Measurements from ENCODE around the gene NAPG.

NAPG gene

DNA sequence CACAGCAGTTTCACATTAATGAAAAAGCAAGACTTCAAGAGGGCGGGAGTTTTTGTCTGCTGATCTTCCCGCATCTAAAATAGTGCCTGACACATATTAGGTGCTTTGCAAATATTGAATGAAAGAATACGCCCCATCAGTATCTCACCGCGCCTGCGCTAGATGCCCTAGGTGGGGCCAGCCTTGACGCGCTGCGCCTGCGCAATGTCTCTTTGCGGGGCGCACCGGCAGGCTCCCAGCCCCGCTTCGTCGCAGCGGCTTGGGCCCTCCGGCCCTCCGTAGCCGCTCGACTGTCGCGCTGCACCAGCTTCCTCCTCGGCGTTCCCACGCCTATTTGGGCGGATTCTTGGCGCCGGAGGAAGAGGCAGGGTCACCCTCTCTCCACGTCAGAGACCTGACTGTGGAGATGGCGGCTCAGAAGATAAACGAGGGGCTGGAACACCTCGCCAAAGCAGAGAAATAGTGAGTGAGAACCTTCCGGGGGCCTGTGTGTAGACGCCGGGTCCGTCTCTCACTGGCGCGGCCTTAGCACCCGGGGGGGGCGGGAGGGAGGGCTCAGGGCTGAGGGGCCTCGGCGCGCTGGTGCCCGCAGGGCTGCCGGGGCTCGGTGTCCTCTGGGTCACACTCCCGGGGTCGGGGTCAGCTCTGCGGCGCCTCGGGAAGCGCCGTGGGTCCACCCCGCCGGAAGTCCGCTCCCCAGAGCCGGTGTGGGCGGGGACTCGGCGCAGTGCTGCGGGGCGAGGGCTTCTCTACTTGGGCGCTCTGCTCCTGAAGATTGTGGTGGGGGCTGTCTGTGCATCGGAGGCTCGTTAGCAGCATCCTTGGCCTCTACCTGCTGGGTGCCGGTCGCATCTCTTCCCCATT is at the start of gene NAPG:
Gene NAPG (plus strand): TSS at position 331 of the 864 bp plus-strand sequence. CDS start 76 bp downstream, at position 407.
- H3K27ac ChIP-seq, result peak within 1 kb of the TSS; percentile 70
- TF ChIP-seq, protein P1, sequence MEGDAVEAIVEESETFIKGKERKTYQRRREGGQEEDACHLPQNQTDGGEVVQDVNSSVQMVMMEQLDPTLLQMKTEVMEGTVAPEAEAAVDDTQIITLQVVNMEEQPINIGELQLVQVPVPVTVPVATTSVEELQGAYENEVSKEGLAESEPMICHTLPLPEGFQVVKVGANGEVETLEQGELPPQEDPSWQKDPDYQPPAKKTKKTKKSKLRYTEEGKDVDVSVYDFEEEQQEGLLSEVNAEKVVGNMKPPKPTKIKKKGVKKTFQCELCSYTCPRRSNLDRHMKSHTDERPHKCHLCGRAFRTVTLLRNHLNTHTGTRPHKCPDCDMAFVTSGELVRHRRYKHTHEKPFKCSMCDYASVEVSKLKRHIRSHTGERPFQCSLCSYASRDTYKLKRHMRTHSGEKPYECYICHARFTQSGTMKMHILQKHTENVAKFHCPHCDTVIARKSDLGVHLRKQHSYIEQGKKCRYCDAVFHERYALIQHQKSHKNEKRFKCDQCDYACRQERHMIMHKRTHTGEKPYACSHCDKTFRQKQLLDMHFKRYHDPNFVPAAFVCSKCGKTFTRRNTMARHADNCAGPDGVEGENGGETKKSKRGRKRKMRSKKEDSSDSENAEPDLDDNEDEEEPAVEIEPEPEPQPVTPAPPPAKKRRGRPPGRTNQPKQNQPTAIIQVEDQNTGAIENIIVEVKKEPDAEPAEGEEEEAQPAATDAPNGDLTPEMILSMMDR (IDR thresholded peaks at IDR 0.05), result no peak
- no peak for TF ChIP-seq ZFX (IDR thresholded peaks at IDR 0.05; ENCODE audit: borderline replicate concordance)

DNA sequence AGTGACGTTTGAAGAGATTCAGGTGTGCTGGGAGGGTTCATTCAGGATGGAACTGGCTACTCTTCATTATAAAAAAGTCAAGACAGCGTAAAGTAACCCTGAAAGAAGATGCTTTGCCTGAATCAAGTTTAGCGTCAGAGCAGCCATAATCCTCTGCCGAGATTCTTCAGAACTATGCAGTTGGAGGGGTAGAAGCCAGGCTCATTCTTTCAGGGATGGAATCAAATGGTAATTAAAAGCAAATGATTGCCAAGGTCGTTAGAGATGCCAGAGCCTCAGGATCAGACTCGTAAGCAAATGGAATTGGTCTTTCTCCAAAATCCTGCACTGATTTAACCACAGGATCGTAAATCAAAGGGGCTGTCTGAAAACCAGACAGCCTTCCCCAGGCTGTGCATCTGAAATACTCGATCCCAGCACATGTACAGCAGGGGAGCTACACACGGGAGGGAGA is 49.5 kb upstream of the NAPG start:
- no peak overlapping the region for H3K27ac ChIP-seq

DNA sequence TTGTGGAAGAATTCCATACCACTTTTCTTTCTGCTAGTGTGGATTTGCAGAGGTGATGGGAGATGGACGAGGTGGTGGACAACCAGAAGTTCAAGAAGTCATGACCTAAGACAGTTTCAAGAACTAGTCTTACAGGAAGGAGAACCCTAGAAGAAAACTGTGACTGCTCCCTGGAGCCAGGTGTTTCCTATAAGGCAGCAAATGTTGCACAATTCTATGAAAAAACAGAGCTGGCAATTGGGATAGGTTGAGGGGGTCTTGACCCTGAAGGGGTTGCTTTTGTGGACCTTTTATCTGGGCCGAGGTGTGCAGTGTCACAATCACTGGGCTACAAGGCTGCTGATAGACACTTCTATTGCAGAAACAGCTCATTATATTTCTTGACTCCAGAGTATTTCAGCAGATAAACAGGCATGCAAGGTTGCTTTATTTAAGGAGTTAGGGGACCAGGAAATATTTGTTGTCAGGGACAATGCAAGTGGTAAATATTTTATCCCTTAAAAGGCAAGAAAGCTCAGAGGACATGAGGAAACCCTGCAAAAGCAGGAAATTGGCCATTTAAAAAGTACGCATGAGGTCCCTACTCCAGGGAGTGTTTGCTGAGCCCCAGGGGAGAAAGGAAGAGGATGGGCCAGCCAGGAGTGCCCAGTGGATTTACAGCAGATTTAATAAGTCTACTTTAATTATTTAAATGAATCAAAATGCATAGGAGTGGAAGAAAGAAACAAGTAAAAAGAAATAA is 48.5 kb upstream of the NAPG start:
- TF ChIP-seq, protein P1 (IDR thresholded peaks at IDR 0.05), result no peak
- no peak for TF ChIP-seq ZFX (IDR thresholded peaks at IDR 0.05; ENCODE audit: borderline replicate concordance)
- no peak overlapping the region for H3K27ac ChIP-seq

More for the DNA sequence above, 49.5 kb upstream of the NAPG start:
- TF ChIP-seq ZFX (IDR thresholded peaks at IDR 0.05; ENCODE audit: borderline replicate concordance), result no peak
- TF ChIP-seq, protein P1 (IDR thresholded peaks at IDR 0.05), result no peak

DNA sequence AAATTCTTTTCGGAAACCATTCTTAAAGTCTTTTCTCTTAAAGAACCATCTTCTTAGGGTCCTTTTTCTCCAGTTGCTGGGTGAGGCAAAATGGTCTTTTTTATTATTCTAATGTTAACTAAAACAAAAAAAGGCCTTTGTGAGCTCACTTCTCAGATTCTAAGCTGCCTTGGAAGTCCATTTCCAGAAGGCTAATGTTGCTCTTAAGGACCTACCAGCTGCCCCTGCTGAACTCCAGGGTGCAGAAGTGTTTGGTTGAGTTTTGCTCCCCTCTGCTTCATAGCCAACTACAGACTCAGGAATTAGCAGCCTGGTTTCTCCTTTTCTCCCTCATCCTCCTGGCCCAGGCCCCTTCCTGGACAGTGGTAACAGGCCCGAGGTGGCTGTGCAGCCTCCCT is 48.0 kb upstream of the NAPG start:
- TF ChIP-seq, protein P1 (IDR thresholded peaks at IDR 0.05), result no peak
- no peak for TF ChIP-seq ZFX (IDR thresholded peaks at IDR 0.05; ENCODE audit: borderline replicate concordance)
- no peak overlapping the region for H3K27ac ChIP-seq

DNA sequence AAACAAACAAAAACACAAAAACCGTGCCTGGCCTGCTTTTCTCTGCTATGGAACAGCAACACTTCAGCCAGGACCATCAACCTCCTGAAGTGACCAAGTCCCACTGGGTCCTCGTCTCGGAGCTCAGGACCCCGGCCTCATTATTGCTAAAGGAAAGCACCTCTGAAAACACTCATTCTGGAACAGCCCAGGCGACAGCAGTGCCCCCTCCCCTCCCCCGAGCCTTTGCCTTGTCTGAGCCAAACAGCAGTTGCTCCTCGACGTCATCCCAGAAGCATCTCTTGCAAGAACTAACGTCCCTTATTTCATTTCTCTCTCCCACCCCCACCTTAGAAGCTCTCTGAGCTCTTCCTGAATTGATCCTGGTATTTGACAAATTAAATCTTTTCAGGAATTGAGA is 44.0 kb upstream of the NAPG start:
- no peak overlapping the region for H3K27ac ChIP-seq
- TF ChIP-seq, protein P1 (IDR thresholded peaks at IDR 0.05), result no peak
- TF ChIP-seq ZFX (IDR thresholded peaks at IDR 0.05; ENCODE audit: borderline replicate concordance), result no peak

DNA sequence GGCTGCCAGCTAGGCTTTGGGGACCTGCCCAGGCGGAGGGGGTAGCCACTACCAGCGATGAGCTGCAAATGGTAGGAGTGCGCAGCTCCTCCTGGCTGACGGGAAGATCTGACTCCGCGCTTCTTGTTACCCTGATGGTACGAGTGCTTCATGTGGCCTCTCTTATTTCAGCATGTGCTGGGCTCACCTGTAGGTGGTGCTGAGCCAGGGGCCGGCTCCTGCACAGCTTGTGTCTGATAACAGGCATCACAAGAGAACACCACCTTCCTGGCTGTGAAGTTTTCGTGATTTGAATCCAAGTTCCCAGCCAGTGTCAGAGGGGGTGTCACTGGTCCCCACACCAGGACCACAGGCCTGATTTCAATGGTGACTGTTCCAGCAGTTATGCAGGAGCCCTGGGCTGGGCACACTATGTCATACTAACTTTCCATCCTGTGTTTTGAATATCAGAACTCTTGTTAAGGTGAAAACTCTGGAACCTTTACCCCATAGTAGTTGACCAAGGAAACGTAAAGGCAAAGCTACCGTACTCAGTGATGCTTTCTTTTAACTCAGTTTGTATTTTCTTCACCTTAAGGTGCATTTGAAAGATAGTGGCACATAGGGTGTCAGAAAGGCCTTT is 43.4 kb upstream of the NAPG start:
- TF ChIP-seq, protein P1 (IDR thresholded peaks at IDR 0.05), result no peak
- TF ChIP-seq ZFX (IDR thresholded peaks at IDR 0.05; ENCODE audit: borderline replicate concordance), result no peak
- no peak overlapping the region for H3K27ac ChIP-seq
